Measurements from ENCODE around the gene ZFP91.

- TF ChIP-seq, protein P1, sequence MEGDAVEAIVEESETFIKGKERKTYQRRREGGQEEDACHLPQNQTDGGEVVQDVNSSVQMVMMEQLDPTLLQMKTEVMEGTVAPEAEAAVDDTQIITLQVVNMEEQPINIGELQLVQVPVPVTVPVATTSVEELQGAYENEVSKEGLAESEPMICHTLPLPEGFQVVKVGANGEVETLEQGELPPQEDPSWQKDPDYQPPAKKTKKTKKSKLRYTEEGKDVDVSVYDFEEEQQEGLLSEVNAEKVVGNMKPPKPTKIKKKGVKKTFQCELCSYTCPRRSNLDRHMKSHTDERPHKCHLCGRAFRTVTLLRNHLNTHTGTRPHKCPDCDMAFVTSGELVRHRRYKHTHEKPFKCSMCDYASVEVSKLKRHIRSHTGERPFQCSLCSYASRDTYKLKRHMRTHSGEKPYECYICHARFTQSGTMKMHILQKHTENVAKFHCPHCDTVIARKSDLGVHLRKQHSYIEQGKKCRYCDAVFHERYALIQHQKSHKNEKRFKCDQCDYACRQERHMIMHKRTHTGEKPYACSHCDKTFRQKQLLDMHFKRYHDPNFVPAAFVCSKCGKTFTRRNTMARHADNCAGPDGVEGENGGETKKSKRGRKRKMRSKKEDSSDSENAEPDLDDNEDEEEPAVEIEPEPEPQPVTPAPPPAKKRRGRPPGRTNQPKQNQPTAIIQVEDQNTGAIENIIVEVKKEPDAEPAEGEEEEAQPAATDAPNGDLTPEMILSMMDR (IDR thresholded peaks at IDR 0.05; ENCODE audit: insufficient read depth, low read length, poor library complexity, severe bottlenecking), result no peak
- TF ChIP-seq EZH2phosphoT487 (conservative IDR thresholded peaks at IDR 0.05; ENCODE audit: low read length), result no peak
These were observed 57.7 kb downstream of the ZFP91 start for GRCh38 chr11:58636587-58636986.

Data from SU-DHL-6 (cell line).